ENCODE data around the gene FTL.

Gene FTL

DNA sequence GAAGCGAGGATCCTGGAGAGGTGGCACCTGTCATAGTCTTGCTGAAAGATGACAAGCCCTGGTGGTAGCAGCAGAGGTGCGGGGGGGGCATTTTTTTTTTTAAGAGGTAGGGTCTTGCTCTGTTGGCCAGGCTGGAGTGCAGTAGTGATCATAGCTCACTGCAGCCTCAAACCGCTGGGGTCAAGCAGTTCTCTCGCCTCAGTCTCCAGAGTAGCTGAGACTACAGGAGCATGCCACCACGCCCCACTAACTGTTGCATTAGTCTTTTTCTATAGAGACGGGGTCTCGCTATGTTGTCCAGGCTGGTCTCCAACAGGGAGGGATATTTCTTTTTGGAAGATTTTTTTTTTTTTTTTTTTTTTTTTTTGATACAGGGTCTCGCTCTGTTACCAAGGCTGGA lies 7.1 kb upstream of the FTL start:
- no peak for ATAC-seq (ENCODE audit: low read depth)
- Histone ChIP-seq H3K27me3 (ENCODE audit: insufficient read depth, poor library complexity, severe bottlenecking) (no peaks in the 10 kb centered on the region), H3K4me1 (ENCODE audit: insufficient read depth, poor library complexity, severe bottlenecking) (no peaks in the 10 kb centered on the region), H3K4me3 (ENCODE audit: severe bottlenecking) (no peak overlapping the region), H3K27ac (ENCODE audit: poor library complexity, severe bottlenecking) (no peak overlapping the region), H3K9me3 (ENCODE audit: severe bottlenecking) (no peaks in the 10 kb centered on the region), H3K36me3 (ENCODE audit: low read depth) (peaks cover 17% of the 10 kb centered on the region)
- no peak for DNase-seq (ENCODE audit: low spot score)
- TF ChIP-seq, protein P1, sequence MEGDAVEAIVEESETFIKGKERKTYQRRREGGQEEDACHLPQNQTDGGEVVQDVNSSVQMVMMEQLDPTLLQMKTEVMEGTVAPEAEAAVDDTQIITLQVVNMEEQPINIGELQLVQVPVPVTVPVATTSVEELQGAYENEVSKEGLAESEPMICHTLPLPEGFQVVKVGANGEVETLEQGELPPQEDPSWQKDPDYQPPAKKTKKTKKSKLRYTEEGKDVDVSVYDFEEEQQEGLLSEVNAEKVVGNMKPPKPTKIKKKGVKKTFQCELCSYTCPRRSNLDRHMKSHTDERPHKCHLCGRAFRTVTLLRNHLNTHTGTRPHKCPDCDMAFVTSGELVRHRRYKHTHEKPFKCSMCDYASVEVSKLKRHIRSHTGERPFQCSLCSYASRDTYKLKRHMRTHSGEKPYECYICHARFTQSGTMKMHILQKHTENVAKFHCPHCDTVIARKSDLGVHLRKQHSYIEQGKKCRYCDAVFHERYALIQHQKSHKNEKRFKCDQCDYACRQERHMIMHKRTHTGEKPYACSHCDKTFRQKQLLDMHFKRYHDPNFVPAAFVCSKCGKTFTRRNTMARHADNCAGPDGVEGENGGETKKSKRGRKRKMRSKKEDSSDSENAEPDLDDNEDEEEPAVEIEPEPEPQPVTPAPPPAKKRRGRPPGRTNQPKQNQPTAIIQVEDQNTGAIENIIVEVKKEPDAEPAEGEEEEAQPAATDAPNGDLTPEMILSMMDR (IDR thresholded peaks at IDR 0.05; ENCODE audit: poor library complexity, severe bottlenecking): no peak

DNA sequence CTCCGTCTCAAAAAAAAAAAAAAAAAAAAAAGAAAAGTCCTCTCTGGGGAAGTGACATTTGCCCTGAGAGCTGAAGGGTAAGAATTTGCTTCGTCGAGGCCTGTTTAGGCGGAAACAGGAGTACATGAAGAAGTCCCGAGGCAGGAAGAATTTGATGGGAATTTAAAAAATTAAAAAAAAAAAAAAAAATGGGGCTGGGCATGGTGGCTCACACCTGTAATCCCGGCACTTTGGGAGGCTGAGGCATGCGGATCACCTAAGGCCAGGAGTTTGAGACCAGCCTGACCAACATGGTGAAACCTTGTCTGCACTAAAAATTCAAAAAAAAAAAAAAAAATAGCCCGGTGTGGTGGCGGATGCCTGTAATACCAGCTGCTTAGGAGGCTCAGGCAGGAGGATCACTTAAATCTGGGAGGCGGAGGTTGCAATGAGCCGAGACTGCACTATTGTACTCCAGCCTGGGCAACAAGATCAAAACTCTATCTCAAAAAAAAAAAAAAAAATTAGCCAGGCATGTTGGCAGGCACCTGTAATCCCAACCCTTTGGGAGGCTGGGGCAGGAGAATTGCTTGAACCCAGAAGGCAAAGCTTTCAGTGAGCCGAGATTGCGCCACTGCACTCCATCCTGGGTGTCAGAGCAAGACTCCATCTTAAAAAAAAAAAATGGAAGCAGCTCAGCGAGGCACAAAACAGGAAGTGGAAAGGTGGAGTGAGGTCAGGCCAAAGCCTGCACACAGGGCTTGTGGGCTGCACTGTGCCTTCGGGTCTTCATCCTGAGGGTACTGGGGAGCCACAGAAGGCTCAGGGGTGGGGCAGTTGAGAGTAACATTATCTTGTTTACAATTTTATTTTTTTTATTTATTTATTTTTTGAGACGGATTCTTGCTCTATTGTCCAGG lies 5.5 kb upstream of the FTL start:
- Histone ChIP-seq H3K9me3 (ENCODE audit: severe bottlenecking) (no peaks in the 10 kb centered on the region), H3K4me1 (ENCODE audit: insufficient read depth, poor library complexity, severe bottlenecking) (peaks cover 15% of the 10 kb centered on the region), H3K4me3 (ENCODE audit: severe bottlenecking) (no peak overlapping the region), H3K27me3 (ENCODE audit: insufficient read depth, poor library complexity, severe bottlenecking) (no peaks in the 10 kb centered on the region), H3K27ac (ENCODE audit: poor library complexity, severe bottlenecking) (no peak overlapping the region), H3K36me3 (ENCODE audit: low read depth) (peaks cover 17% of the 10 kb centered on the region)
- TF ChIP-seq, protein P1 (IDR thresholded peaks at IDR 0.05; ENCODE audit: poor library complexity, severe bottlenecking): no peak
- DNase-seq (ENCODE audit: low spot score) (no peak), ATAC-seq (ENCODE audit: low read depth) (no peak)

DNA sequence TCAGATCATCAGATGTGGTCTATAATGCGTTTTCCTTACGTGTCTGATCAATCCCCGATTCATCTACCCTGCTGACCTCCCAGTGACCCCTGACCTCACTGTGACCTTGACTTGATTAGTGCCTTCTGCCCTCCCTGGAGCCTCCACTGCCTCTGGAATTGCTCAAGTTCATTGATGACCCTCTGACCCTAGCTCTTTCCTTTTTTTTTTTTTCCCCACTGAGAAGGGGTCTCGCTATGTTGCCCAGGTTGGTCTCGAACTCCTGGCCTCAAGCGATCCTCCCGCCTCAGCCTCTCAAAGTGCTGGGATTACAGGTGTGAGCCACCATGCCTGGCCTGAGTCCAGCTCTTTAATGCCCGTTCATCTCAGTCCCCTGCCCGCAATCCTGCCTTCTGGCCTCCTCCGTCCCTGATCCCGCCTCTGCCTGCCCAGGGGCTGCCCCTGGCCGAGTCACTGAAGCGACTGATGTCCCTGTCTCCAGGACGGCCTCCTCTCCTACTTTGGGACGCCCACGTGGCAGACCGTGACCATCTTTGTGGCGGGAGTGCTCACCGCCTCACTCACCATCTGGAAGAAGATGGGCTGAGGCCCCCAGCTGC lies 4.0 kb upstream of the FTL start:
- H3K9me3 ChIP-seq (ENCODE audit: severe bottlenecking): no peaks in the 10 kb centered on the region
- no peak overlapping the region for H3K27ac ChIP-seq (ENCODE audit: poor library complexity, severe bottlenecking)
- no peak for ATAC-seq (ENCODE audit: low read depth)
- peaks cover 20% of the 10 kb centered on the region for H3K36me3 ChIP-seq (ENCODE audit: low read depth)
- TF ChIP-seq, protein P1 (IDR thresholded peaks at IDR 0.05; ENCODE audit: poor library complexity, severe bottlenecking): no peak
- peaks cover 16% of the 10 kb centered on the region for H3K4me1 ChIP-seq (ENCODE audit: insufficient read depth, poor library complexity, severe bottlenecking)
- no peaks in the 10 kb centered on the region for H3K27me3 ChIP-seq (ENCODE audit: insufficient read depth, poor library complexity, severe bottlenecking)
- no peak for DNase-seq (ENCODE audit: low spot score)
- no peak overlapping the region for H3K4me3 ChIP-seq (ENCODE audit: severe bottlenecking)

DNA sequence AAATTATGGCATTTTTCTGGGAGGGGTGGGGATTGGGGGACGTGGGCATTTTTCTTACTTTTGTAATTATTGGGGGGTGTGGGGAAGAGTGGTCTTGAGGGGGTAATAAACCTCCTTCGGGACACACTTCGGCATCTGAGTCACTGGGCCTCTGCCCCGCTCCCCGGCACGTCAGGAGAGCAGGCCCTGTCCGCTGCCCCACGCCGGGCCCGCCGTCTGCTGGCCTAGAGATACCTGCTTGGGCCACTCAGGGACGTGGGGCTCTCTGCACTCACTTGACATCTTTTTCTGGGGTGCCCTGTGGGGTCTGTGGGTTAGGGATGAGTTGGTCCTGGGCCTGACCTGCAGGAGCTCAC lies 3.5 kb upstream of the FTL start:
- no peak for DNase-seq (ENCODE audit: low spot score)
- no peaks in the 10 kb centered on the region for H3K9me3 ChIP-seq (ENCODE audit: severe bottlenecking)
- H3K36me3 ChIP-seq (ENCODE audit: low read depth): peaks cover 22% of the 10 kb centered on the region
- H3K4me3 ChIP-seq (ENCODE audit: severe bottlenecking): no peak overlapping the region
- ATAC-seq (ENCODE audit: low read depth): no peak
- TF ChIP-seq, protein P1 (IDR thresholded peaks at IDR 0.05; ENCODE audit: poor library complexity, severe bottlenecking): no peak
- H3K4me1 ChIP-seq (ENCODE audit: insufficient read depth, poor library complexity, severe bottlenecking): peaks cover 16% of the 10 kb centered on the region
- H3K27ac ChIP-seq (ENCODE audit: poor library complexity, severe bottlenecking): peak overlapping the region; percentile 91
- H3K27me3 ChIP-seq (ENCODE audit: insufficient read depth, poor library complexity, severe bottlenecking): no peaks in the 10 kb centered on the region
